Measurements from ENCODE around the gene CACNB3. TPM values are rescaled to one million over a fixed set of nuclear protein-coding genes. Genes with fewer than 3 reads are reported as not detected.
A peak's percentile ranks its signal among the peaks of the same experiment; 100 is the strongest.

CACNB3 gene
- total and polyA plus RNA-seq, 2 of the 8 experiments (the other 6 are each of a cell fraction or from before 2014, with no cell fraction given), result 12.5 to 16.0 TPM

GRCh38 chr12:48813465-48814261 lies 4.6 kb upstream of the CACNB3 start:
- no peak overlapping the region; a peak in 1 of 7 replicates for H3K9ac ChIP-seq (replicated peaks in 1 of 4; ENCODE audit: extremely low read depth in 1 of 4, low read depth in 3 of 4, low read length in 3 of 4)
- H2BK15ac ChIP-seq (ENCODE audit: low read length), result no peak overlapping the region
- no peaks in the 10 kb centered on the region for H3K9me3 ChIP-seq (ENCODE audit: insufficient read depth in 2 of 2, low read depth in 1 of 2, low read length in 1 of 2)
- peaks cover 28% of the 10 kb centered on the region; the same call in 1 of the 2 replicates for H3K23me2 ChIP-seq (ENCODE audit: low read depth, low read length)
- H2AK5ac ChIP-seq (ENCODE audit: low read depth, low read length), result no peak overlapping the region
- no peaks in the 10 kb centered on the region for H3K36me3 ChIP-seq (ENCODE audit: control insufficient read depth in 2 of 4, insufficient read depth in 4 of 4, low read length in 3 of 4)
- peaks cover 0 to 3% of the 10 kb centered on the region in 2 experiments for H4K20me1 ChIP-seq (replicated peaks in 1 of 2; ENCODE audit: control insufficient read depth in 1 of 2, insufficient read depth in 2 of 2, low read length in 2 of 2)
- no peak overlapping the region for H4K8ac ChIP-seq (ENCODE audit: extremely low read depth, insufficient read depth, low read length)
- 2% methylated on average over 14 of the region's 18 CpGs; no CpG with 5 or more reads in 1 of the 2 experiments for whole genome bisulfite sequencing, 2 experiments (ENCODE audit: extremely low coverage in 1 of 2, insufficient coverage in 1 of 2, insufficient read length in 1 of 2, insufficient replicate concordance in 2 of 2, low coverage in 1 of 2, low lambda C conversion rate in 2 of 2, missing lambda C conversion rate in 1 of 2)
- no peak overlapping the region for H2BK120ac ChIP-seq (replicated peaks; ENCODE audit: low read depth, low read length)
- no peaks in the 10 kb centered on the region for H3K79me1 ChIP-seq (ENCODE audit: low read depth, low read length)
- H4K5ac ChIP-seq (ENCODE audit: insufficient read length, low read depth, low read length), result no peak overlapping the region
- H3K4me2 ChIP-seq (ENCODE audit: insufficient read depth in 1 of 2, low read depth in 2 of 2, low read length in 2 of 2), result peak overlapping the region; percentile 86 to 96
- H3K4ac ChIP-seq (replicated peaks; ENCODE audit: insufficient read length, low read depth, low read length), result no peak overlapping the region
- peak overlapping the region; percentile 60; the same call in 1 of the 2 replicates for H3K18ac ChIP-seq (ENCODE audit: extremely low read depth, low read length)
- H2BK5ac ChIP-seq (ENCODE audit: low read depth, low read length), result 0 out of 2 replicates have a peak overlapping the region, but pooled peaks have one; percentile 16
- H3K14ac ChIP-seq (ENCODE audit: insufficient read length), result no peak overlapping the region
- H3K27me3 ChIP-seq (replicated peaks in 1 of 4; ENCODE audit: control insufficient read depth in 3 of 4, extremely low read depth in 1 of 4, insufficient read depth in 3 of 4, low read length in 3 of 4), result peaks cover 17 to 44% (median 36%) of the 10 kb centered on the region in 4 experiments
- no peak overlapping the region for H3K27ac ChIP-seq (ENCODE audit: low read depth, low read length)
- no peak overlapping the region for H2BK12ac ChIP-seq (ENCODE audit: low read depth, low read length)
- H3K4me3 ChIP-seq (ENCODE audit: extremely low read depth in 1 of 4, insufficient read depth in 2 of 4, low read depth in 3 of 4, low read length in 4 of 4), result peak overlapping the region; percentile 59 to 94 (median 88)
- H3K56ac ChIP-seq (replicated peaks; ENCODE audit: insufficient read length, low read depth, low read length), result no peak overlapping the region
- POLR2A ChIA-PET (ENCODE audit: partially characterized antibody), result interaction anchor here (0.6 to 5.5 kb wide), 6 partner anchors 17 to 77 kb away, joined by 3 to 23 read pairs (median 4); partner anchors contain the start of genes ADCY6 and DDX23
- no peaks in the 10 kb centered on the region for H3K79me2 ChIP-seq (ENCODE audit: control insufficient read depth in 1 of 2, insufficient read depth in 2 of 2, low read length in 2 of 2)
- DNase-seq (ENCODE audit: low read depth in 1 of 2, low spot score in 2 of 2), result peak in 1 of 2 experiments; percentile 82
- CTCF ChIA-PET (ENCODE audit: partially characterized antibody), result interaction anchor here (0.7 to 12.1 kb wide), 20 partner anchors 9 to 164 kb away, joined by 3 to 121 read pairs (median 8); partner anchors contain the start of genes DDX23 and WNT1
- no peak overlapping the region for H3K23ac ChIP-seq (ENCODE audit: insufficient read length)
- FAIRE-seq, result no peak
- H3K4me1 ChIP-seq (replicated peaks in 1 of 4; ENCODE audit: control insufficient read depth in 3 of 4, insufficient read depth in 4 of 4, low read length in 3 of 4), result peaks cover 0 to 21% (median 14%) of the 10 kb centered on the region in 4 experiments; a peak in 6 of 7 replicates
- peak overlapping the region; percentile 31 for H2AFZ ChIP-seq (ENCODE audit: low read length)
- no peak overlapping the region for H2BK20ac ChIP-seq (ENCODE audit: low read length)
- H4K91ac ChIP-seq (replicated peaks; ENCODE audit: insufficient read length, low read length), result no peak overlapping the region
- TF ChIP-seq EP300 (IDR thresholded peaks at IDR 0.05; ENCODE audit: borderline replicate concordance in 1 of 2, low read depth in 2 of 2, low read length in 2 of 2) (peak in 1 of 2 experiments; percentile 76; a peak in 1 of 3 replicates), SIN3A (conservative IDR thresholded peaks at IDR 0.05 in 1 of 2, IDR thresholded peaks at IDR 0.05 in 1 of 2; ENCODE audit: low read depth in 1 of 2, low read length in 2 of 2) (peak in 1 of 2 experiments; percentile 48; a peak in 2 of 4 replicates), RBBP5 (IDR thresholded peaks at IDR 0.05; ENCODE audit: borderline replicate concordance, low read depth, low read length) (peak; percentile 47; the same call in 1 of the 2 replicates), POLR2AphosphoS5 (IDR thresholded peaks at IDR 0.05; ENCODE audit: low read depth, low read length) (no peak), SP4 (IDR thresholded peaks at IDR 0.05; ENCODE audit: low read length) (no peak), SUZ12 (IDR thresholded peaks at IDR 0.05; ENCODE audit: low read length) (peak; percentile 48; the same call in 1 of the 2 replicates), SP1 (IDR thresholded peaks at IDR 0.05; ENCODE audit: low read depth, low read length) (no peak), KDM4A (IDR thresholded peaks at IDR 0.05; ENCODE audit: low read depth, low read length, severe bottlenecking) (peak; percentile 24), KDM1A (IDR thresholded peaks at IDR 0.05; ENCODE audit: borderline replicate concordance, low read length) (0 out of 2 replicates have a peak, but pooled peaks have one; percentile 33), POU5F1 (IDR thresholded peaks at IDR 0.05; ENCODE audit: low read depth, low read length) (no peak), TBP (IDR thresholded peaks at IDR 0.05; ENCODE audit: low read depth, low read length) (no peak)

Measured in H1 (cell line).